H9 (cell line): ENCODE measurements around the gene FHIT. TPM values are rescaled to one million over a fixed set of nuclear protein-coding genes. Genes with fewer than 3 reads are reported as not detected.

ENCODE experiments used
- DNase-seq: peaks from one replicate; pipeline ENCODE4 v3.0.0-alpha.2; 2017
- H2AFZ ChIP-seq: one replicate; pipeline ENCODE4 v1.6.1; 2013; ENCODE audit warnings: mild to moderate bottlenecking, low read length, control low read depth, moderate library complexity
- H2AK5ac ChIP-seq: 2 replicates; pipeline ENCODE4 v1.6.1; 2013; ENCODE audit warnings: low read length, control low read depth, mixed read lengths; ENCODE audit not compliant: insufficient read length
- H2BK120ac ChIP-seq: one replicate; pipeline ENCODE4 v1.6.1; 2013; ENCODE audit warnings: low read depth, mild to moderate bottlenecking, low read length, control low read depth, inconsistent platforms; ENCODE audit not compliant: poor library complexity, severe bottlenecking
- H2BK12ac ChIP-seq: 2 replicates; pipeline ENCODE4 v1.6.1; 2013; ENCODE audit warnings: low read length, control low read depth, mixed read lengths, low read depth; ENCODE audit not compliant: insufficient read length
- H2BK15ac ChIP-seq: 2 replicates; pipeline ENCODE4 v1.6.1; 2013; ENCODE audit warnings: low read depth, low read length, control low read depth
- H2BK20ac ChIP-seq: one replicate; pipeline ENCODE4 v1.6.1; 2013; ENCODE audit warnings: low read depth, mild to moderate bottlenecking, low read length, control low read depth, inconsistent platforms; ENCODE audit not compliant: poor library complexity, severe bottlenecking
- H2BK5ac ChIP-seq: 2 replicates; pipeline ENCODE4 v1.6.1; 2013; ENCODE audit warnings: low read length, control low read depth, mixed read lengths; ENCODE audit not compliant: insufficient read length
- H3K14ac ChIP-seq: 2 replicates; pipeline ENCODE4 v1.6.1; 2013; ENCODE audit warnings: low read length, control low read depth; ENCODE audit not compliant: insufficient read depth
- H3K18ac ChIP-seq: 2 replicates; pipeline ENCODE4 v1.6.1; 2013; ENCODE audit warnings: low read depth, mild to moderate bottlenecking, mixed read lengths, low read length, control low read depth; ENCODE audit not compliant: insufficient read length
- H3K23ac ChIP-seq: 2 replicates; pipeline ENCODE4 v1.6.1; 2013; ENCODE audit warnings: low read length, control low read depth, mixed read lengths, low read depth; ENCODE audit not compliant: insufficient read length
- H3K23me2 ChIP-seq: 2 replicates; pipeline ENCODE4 v1.6.1; 2013; ENCODE audit warnings: low read depth, mild to moderate bottlenecking, mixed read lengths, low read length, control low read depth; ENCODE audit not compliant: insufficient read length, poor library complexity, severe bottlenecking
- H3K27ac ChIP-seq: 2 replicates; pipeline ENCODE4 v1.5.1; 2013; ENCODE audit warnings: low read length, control low read depth, mixed read lengths, low read depth; ENCODE audit not compliant: insufficient read length
- H3K27me3 ChIP-seq: 2 replicates; pipeline ENCODE4 v1.6.1; 2013; ENCODE audit warnings: low read length, control low read depth, inconsistent platforms; ENCODE audit not compliant: insufficient read depth
- H3K4ac ChIP-seq: 2 replicates; pipeline ENCODE4 v1.6.1; 2013; ENCODE audit warnings: low read depth, mild to moderate bottlenecking, control low read depth, inconsistent platforms, low read length, moderate library complexity
- H3K4me1 ChIP-seq: 2 replicates; pipeline ENCODE4 v1.6.1; 2013; ENCODE audit warnings: low read length, control low read depth, inconsistent platforms; ENCODE audit not compliant: insufficient read depth
- H3K4me2 ChIP-seq: 2 replicates; pipeline ENCODE4 v1.6.1; 2013; ENCODE audit warnings: low read length, control low read depth, mixed read lengths; ENCODE audit not compliant: insufficient read length, insufficient read depth
- H3K56ac ChIP-seq: 2 replicates; pipeline ENCODE4 v1.6.1; 2013; ENCODE audit warnings: low read depth, mild to moderate bottlenecking, mixed read lengths, low read length, control low read depth; ENCODE audit not compliant: insufficient read length
- H3K79me1 ChIP-seq: 2 replicates; pipeline ENCODE4 v1.6.1; 2013; ENCODE audit warnings: low read depth, mild to moderate bottlenecking, moderate library complexity, low read length, control low read depth, inconsistent platforms; ENCODE audit not compliant: insufficient read depth, poor library complexity, severe bottlenecking
- H3K79me2 ChIP-seq: 2 replicates; pipeline ENCODE4 v1.6.1; 2013; ENCODE audit warnings: low read length, control low read depth, inconsistent platforms; ENCODE audit not compliant: insufficient read depth
- H3K9ac ChIP-seq: 2 replicates; pipeline ENCODE4 v1.6.1; 2013; ENCODE audit warnings: low read length, control low read depth, mixed read lengths; ENCODE audit not compliant: insufficient read length; ENCODE audit errors: extremely low read depth
- H3K9me3 ChIP-seq: one replicate; pipeline ENCODE4 v1.6.1; 2013; ENCODE audit warnings: low read depth, low read length, inconsistent platforms; ENCODE audit not compliant: control insufficient read depth
- H3T11ph ChIP-seq: one replicate; pipeline ENCODE4 v1.6.1; 2013; ENCODE audit warnings: mild to moderate bottlenecking, low read length, control low read depth, inconsistent platforms
- H4K20me1 ChIP-seq: one replicate; pipeline ENCODE4 v1.6.1; 2013; ENCODE audit not compliant: control insufficient read depth, insufficient read length, insufficient read depth
- H4K5ac ChIP-seq: 2 replicates; pipeline ENCODE4 v1.6.1; 2013; ENCODE audit warnings: low read depth, mild to moderate bottlenecking, mixed read lengths, low read length, control low read depth; ENCODE audit not compliant: insufficient read length
- H4K8ac ChIP-seq: replicated peaks from 2 replicates; pipeline ENCODE4 v1.6.1; 2013; ENCODE audit warnings: low read length, control low read depth, mixed read lengths, low read depth; ENCODE audit not compliant: insufficient read length
- H4K91ac ChIP-seq: 2 replicates; pipeline ENCODE4 v1.6.1; 2013; ENCODE audit warnings: low read depth, mild to moderate bottlenecking, moderate library complexity, mixed read lengths, low read length, control low read depth; ENCODE audit not compliant: insufficient read length
- H3K27ac Mint-ChIP-seq, 3 experiments: 2 replicates in 2 of 3; 3 replicates in 1 of 3; pipeline ENCODE4 v1.8.0; 2020 to 2021; ENCODE audit warnings: mixed read lengths in 3 of 3, mild to moderate bottlenecking in 1 of 3, moderate library complexity in 1 of 3
- H3K27me3 Mint-ChIP-seq: 2 replicates; pipeline ENCODE4 v1.8.0; 2021; ENCODE audit warnings: low read depth, mild to moderate bottlenecking, moderate library complexity, mixed read lengths
- H3K36me3 Mint-ChIP-seq, 3 experiments: 2 replicates in 2 of 3; 3 replicates in 1 of 3; pipeline ENCODE4 v1.8.0; 2020 to 2021; ENCODE audit warnings: low read depth in 3 of 3, mixed read lengths in 3 of 3; ENCODE audit not compliant: insufficient read depth in 1 of 3
- H3K4me1 Mint-ChIP-seq, 2 experiments: 2 replicates each; pipeline ENCODE4 v1.8.0; 2020; ENCODE audit warnings: mixed read lengths in 2 of 2
- H3K4me3 Mint-ChIP-seq, 2 experiments: 2 replicates in 1 of 2; 3 replicates in 1 of 2; pipeline ENCODE4 v1.8.0; 2020 to 2021; ENCODE audit warnings: mild to moderate bottlenecking in 2 of 2, mixed read lengths in 2 of 2, moderate library complexity in 1 of 2
- H3K9me3 Mint-ChIP-seq, 2 experiments: 2 replicates in 1 of 2; 3 replicates in 1 of 2; pipeline ENCODE4 v1.8.0; 2020; ENCODE audit warnings: mild to moderate bottlenecking in 2 of 2, mixed read lengths in 2 of 2, moderate library complexity in 1 of 2
- WGBS: extraction: QIAGEN DNeasy Blood & Tissue Kit; methylation state at CpG from one replicate; pipeline ENCODE4 v1.1.7; 2013; ENCODE audit warnings: missing lambda C conversion rate, low lambda C conversion rate, mixed read lengths; ENCODE audit not compliant: insufficient read length; ENCODE audit errors: extremely low coverage; 5-methylcytosine and 5-hydroxymethylcytosine counted together
- total RNA-seq: library from RNA; stranded (reverse); gene quantifications from 2 replicates; pipeline ENCODE4 v1.2.1, GENCODE V29; 2021
- TF ChIP-seq, protein P1 (sequence below): fragments of 200-600 bp; sonication (generic); conservative IDR thresholded peaks from 3 replicates; pipeline ENCODE4 v1.8.0; 2021; ENCODE audit warnings: antibody characterized with exemption, mild to moderate bottlenecking

FHIT gene
- total RNA-seq, 1 experiment from 2014 or later, result 3.0 TPM

DNA sequence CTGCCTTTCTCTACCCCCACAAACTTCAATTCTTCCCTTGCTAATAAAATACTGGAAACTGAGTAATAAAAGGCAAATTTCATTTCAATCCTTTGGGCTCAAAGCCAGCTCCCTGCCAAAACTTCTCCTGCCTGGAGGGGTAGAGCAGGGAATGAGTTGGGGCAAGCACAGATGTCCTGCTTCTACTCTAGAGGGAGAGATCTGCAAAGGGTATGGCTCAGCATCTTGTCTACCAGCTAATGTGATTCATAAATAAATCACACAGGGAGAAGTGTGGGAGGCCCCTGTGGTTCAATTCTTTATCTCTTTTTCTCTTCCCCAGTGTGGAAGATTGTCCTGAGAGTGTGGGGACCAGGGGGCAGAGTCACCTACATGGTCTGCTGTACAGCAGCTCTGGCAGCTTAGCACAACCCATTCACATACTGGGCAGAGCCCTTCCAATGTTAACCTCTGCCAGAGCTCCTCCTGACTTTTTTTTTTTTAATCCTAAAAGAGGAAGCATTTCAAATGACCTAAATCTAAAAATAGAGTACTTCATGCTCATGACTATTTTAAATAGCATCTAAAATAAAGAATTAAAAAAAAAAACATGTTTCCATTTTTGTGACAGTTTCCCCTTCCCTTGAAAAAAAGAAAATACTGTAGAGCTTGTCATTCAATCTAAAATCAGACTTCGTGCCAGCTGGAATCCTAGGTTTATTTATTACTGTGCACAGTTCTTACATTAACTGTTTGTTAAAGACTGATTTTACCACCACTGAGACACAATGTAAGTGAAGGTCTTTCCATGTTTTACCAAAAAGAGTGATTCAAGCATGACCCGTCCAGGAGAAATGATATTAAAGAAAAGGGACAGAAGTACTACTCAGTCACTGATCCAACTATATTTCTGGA is 1117.7 kb downstream of the FHIT start:
- H3K23me2 ChIP-seq, result no peaks in the 10 kb centered on the region
- no peak overlapping the region for H3K14ac ChIP-seq
- TF ChIP-seq, protein P1, sequence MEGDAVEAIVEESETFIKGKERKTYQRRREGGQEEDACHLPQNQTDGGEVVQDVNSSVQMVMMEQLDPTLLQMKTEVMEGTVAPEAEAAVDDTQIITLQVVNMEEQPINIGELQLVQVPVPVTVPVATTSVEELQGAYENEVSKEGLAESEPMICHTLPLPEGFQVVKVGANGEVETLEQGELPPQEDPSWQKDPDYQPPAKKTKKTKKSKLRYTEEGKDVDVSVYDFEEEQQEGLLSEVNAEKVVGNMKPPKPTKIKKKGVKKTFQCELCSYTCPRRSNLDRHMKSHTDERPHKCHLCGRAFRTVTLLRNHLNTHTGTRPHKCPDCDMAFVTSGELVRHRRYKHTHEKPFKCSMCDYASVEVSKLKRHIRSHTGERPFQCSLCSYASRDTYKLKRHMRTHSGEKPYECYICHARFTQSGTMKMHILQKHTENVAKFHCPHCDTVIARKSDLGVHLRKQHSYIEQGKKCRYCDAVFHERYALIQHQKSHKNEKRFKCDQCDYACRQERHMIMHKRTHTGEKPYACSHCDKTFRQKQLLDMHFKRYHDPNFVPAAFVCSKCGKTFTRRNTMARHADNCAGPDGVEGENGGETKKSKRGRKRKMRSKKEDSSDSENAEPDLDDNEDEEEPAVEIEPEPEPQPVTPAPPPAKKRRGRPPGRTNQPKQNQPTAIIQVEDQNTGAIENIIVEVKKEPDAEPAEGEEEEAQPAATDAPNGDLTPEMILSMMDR, result no peak
- Mint-ChIP-seq H3K27ac (no peak overlapping the region), H3K9me3 (no peaks in the 10 kb centered on the region), H3K4me1 (peaks cover 5 to 11% of the 10 kb centered on the region in 2 experiments; a peak in 1 of 4 replicates), H3K4me3 (no peak overlapping the region), H3K27me3 (no peaks in the 10 kb centered on the region), H3K36me3 (no peaks in the 10 kb centered on the region)
- no peak overlapping the region for H2AFZ ChIP-seq
- H2BK120ac ChIP-seq, result no peak overlapping the region
- no peak overlapping the region for H2BK15ac ChIP-seq
- H3K4me2 ChIP-seq, result no peak overlapping the region
- WGBS, result no CpG with 5 or more reads among the region's 2 CpGs
- no peaks in the 10 kb centered on the region for H3K79me1 ChIP-seq
- DNase-seq, result no peak
- no peaks in the 10 kb centered on the region for H3K9me3 ChIP-seq
- no peak overlapping the region for H2BK12ac ChIP-seq
- H4K91ac ChIP-seq, result no peak overlapping the region
- H4K8ac ChIP-seq, result no peak overlapping the region
- H4K5ac ChIP-seq, result no peak overlapping the region
- no peak overlapping the region for H3T11ph ChIP-seq
- no peaks in the 10 kb centered on the region for H3K79me2 ChIP-seq
- H2BK20ac ChIP-seq, result no peak overlapping the region
- no peak overlapping the region for H3K23ac ChIP-seq
- no peaks in the 10 kb centered on the region for H3K4me1 ChIP-seq
- H2AK5ac ChIP-seq, result no peak overlapping the region
- H3K18ac ChIP-seq, result no peak overlapping the region
- no peak overlapping the region for H3K9ac ChIP-seq
- H3K27me3 ChIP-seq, result no peaks in the 10 kb centered on the region
- no peak overlapping the region for H3K56ac ChIP-seq
- H4K20me1 ChIP-seq, result no peaks in the 10 kb centered on the region
- H3K27ac ChIP-seq, result no peak overlapping the region
- no peak overlapping the region for H3K4ac ChIP-seq
- H2BK5ac ChIP-seq, result no peak overlapping the region
